Measurements from ENCODE around the gene NUPR1.

- TF ChIP-seq CTCF (IDR thresholded peaks at IDR 0.05; ENCODE audit: insufficient read depth, low read depth, low read length): no peak
- no peak for TF ChIP-seq EZH2 (IDR thresholded peaks at IDR 0.05; ENCODE audit: insufficient read depth, low read length)
Measured at GRCh38 chr16:28542646-28543045, 3.9 kb upstream of the NUPR1 start.
